Measurements from ENCODE around the gene TACC3. TPM values are rescaled to one million over a fixed set of nuclear protein-coding genes. Genes with fewer than 3 reads are reported as not detected.

The TACC3 gene
- polyA plus RNA-seq, 1 of the 3 experiments (the other 2 are of a cell fraction) = 49.5 TPM

GRCh38 chr4:1764670-1765069 lies 43.3 kb downstream of the TACC3 start:
- peaks cover 0 to 12% of the 10 kb centered on the region in 2 experiments; a peak in 1 of 4 replicates for H3K4me1 ChIP-seq (ENCODE audit: control insufficient read depth in 1 of 2, insufficient read depth in 2 of 2, low read depth in 1 of 2, low read length in 1 of 2)
- H3K27me3 ChIP-seq (ENCODE audit: insufficient read depth) = no peaks in the 10 kb centered on the region
- H3K4me3 ChIP-seq (ENCODE audit: low read depth in 2 of 2, low read length in 1 of 2) = no peak overlapping the region
- CTCF ChIA-PET = interaction anchor here (0.7 to 4.1 kb wide), 5 partner anchors 9 to 20 kb away, joined by 3 to 19 read pairs (median 5); no protein-coding TSS in a partner anchor
- no peak overlapping the region for H3K27ac ChIP-seq (ENCODE audit: low read depth in 2 of 2, low read length in 1 of 2)
- no peak overlapping the region for H3K4me2 ChIP-seq
- 84% methylated on average over 5 of the region's 9 CpGs for WGBS (ENCODE audit: low lambda C conversion rate)
- no peak for TF ChIP-seq MXI1 (IDR thresholded peaks at IDR 0.05; ENCODE audit: low read depth, low read length)
- no peak for TF ChIP-seq ELF1 (IDR thresholded peaks at IDR 0.05)
- TF ChIP-seq SIN3A (IDR thresholded peaks at IDR 0.05; ENCODE audit: borderline replicate concordance, low read depth, low read length) = no peak
- DNase-seq = peak; percentile 39
- H3K9ac ChIP-seq = no peak overlapping the region
- H3F3A ChIP-seq (replicated peaks; ENCODE audit: insufficient read depth) = no peaks in the 10 kb centered on the region
- POLR2A ChIA-PET = no interaction called here
- H2AFZ ChIP-seq (ENCODE audit: low read depth) = no peak overlapping the region
- no peaks in the 10 kb centered on the region for H4K20me1 ChIP-seq (ENCODE audit: insufficient read depth)
- H3K79me2 ChIP-seq (ENCODE audit: insufficient read depth) = no peaks in the 10 kb centered on the region
- H3K36me3 ChIP-seq (replicated peaks in 1 of 2; ENCODE audit: control insufficient read depth in 1 of 2, insufficient read depth in 2 of 2, low read length in 1 of 2) = no peaks in the 10 kb centered on the region
- H3K9me2 ChIP-seq = no peaks in the 10 kb centered on the region
- H3K9me3 ChIP-seq = no peaks in the 10 kb centered on the region

DNA sequence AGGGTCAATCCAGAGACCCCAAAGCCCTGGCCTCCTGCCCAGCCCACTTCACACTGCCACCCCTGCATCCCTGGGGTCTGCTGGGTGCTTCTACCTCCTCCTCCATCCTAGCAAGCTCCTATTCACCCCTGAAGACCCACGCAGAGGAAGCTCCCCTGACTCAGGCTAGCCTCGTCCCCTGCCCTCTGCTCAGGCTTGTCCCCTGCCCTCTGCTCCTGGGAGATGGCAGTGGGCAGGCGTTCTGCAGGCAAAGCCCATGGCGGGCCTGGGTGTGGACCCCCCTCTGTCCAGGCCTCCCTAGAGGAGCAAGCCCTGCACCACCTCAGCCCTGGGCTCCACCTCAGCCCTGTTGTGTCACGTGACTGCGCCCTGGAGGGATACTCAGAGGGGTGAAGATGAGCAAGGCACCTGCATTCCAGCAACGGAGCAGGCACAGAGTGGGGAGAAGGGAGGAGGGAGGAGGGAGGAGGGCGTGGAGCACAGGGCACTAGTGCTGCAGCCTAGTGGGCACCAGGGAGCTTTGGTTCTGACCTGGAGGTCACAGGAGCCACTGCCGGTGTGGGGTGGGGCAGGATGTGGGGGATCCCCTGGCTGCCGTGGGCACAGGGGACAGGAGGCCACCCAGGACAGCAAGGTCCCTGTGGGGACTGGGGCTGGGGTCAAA lies 44.2 kb downstream of the TACC3 start:
- ChIA-PET POLR2A (no interaction called here), CTCF (interaction anchor here (1.2 to 4.1 kb wide), 6 partner anchors 10 to 44 kb away, joined by 4 to 21 read pairs (median 6); no protein-coding TSS in a partner anchor)
- no peaks in the 10 kb centered on the region for H4K20me1 ChIP-seq (ENCODE audit: insufficient read depth)
- TF ChIP-seq USF2 (IDR thresholded peaks at IDR 0.05; ENCODE audit: borderline replicate concordance, low read depth, low read length) (no peak), TCF12 (IDR thresholded peaks at IDR 0.05) (no peak), EZH2phosphoT487 (IDR thresholded peaks at IDR 0.05; ENCODE audit: borderline replicate concordance, low read depth) (no peak), EP300 (IDR thresholded peaks at IDR 0.05; ENCODE audit: borderline replicate concordance in 1 of 2, low read depth in 1 of 2, low read length in 1 of 2) (no peak), FOSL2 (IDR thresholded peaks at IDR 0.05; ENCODE audit: borderline replicate concordance, low read depth) (no peak), YY1 (IDR thresholded peaks at IDR 0.05; ENCODE audit: low read depth) (no peak)
- TF ChIP-seq, protein P1, sequence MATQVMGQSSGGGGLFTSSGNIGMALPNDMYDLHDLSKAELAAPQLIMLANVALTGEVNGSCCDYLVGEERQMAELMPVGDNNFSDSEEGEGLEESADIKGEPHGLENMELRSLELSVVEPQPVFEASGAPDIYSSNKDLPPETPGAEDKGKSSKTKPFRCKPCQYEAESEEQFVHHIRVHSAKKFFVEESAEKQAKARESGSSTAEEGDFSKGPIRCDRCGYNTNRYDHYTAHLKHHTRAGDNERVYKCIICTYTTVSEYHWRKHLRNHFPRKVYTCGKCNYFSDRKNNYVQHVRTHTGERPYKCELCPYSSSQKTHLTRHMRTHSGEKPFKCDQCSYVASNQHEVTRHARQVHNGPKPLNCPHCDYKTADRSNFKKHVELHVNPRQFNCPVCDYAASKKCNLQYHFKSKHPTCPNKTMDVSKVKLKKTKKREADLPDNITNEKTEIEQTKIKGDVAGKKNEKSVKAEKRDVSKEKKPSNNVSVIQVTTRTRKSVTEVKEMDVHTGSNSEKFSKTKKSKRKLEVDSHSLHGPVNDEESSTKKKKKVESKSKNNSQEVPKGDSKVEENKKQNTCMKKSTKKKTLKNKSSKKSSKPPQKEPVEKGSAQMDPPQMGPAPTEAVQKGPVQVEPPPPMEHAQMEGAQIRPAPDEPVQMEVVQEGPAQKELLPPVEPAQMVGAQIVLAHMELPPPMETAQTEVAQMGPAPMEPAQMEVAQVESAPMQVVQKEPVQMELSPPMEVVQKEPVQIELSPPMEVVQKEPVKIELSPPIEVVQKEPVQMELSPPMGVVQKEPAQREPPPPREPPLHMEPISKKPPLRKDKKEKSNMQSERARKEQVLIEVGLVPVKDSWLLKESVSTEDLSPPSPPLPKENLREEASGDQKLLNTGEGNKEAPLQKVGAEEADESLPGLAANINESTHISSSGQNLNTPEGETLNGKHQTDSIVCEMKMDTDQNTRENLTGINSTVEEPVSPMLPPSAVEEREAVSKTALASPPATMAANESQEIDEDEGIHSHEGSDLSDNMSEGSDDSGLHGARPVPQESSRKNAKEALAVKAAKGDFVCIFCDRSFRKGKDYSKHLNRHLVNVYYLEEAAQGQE (IDR thresholded peaks at IDR 0.05; ENCODE audit: low read depth, low read length) = no peak
- H3K9ac ChIP-seq = no peak overlapping the region
- peaks cover 0 to 12% of the 10 kb centered on the region in 2 experiments; a peak in 1 of 4 replicates for H3K4me1 ChIP-seq (ENCODE audit: control insufficient read depth in 1 of 2, insufficient read depth in 2 of 2, low read depth in 1 of 2, low read length in 1 of 2)
- peak; percentile 39 for DNase-seq
- H2AFZ ChIP-seq (ENCODE audit: low read depth) = no peak overlapping the region
- H3K9me2 ChIP-seq = no peaks in the 10 kb centered on the region
- no peaks in the 10 kb centered on the region for H3K27me3 ChIP-seq (ENCODE audit: insufficient read depth)
- no peaks in the 10 kb centered on the region for H3K79me2 ChIP-seq (ENCODE audit: insufficient read depth)
- no peak overlapping the region for H3K4me2 ChIP-seq
- H3K27ac ChIP-seq (ENCODE audit: low read depth in 2 of 2, low read length in 1 of 2) = no peak overlapping the region
- WGBS (ENCODE audit: low lambda C conversion rate) = 76% methylated on average over 4 of the region's 10 CpGs
- H3K4me3 ChIP-seq (ENCODE audit: low read depth in 2 of 2, low read length in 1 of 2) = no peak overlapping the region
- H3K36me3 ChIP-seq (replicated peaks in 1 of 2; ENCODE audit: control insufficient read depth in 1 of 2, insufficient read depth in 2 of 2, low read length in 1 of 2) = no peaks in the 10 kb centered on the region
- H3F3A ChIP-seq (replicated peaks; ENCODE audit: insufficient read depth) = no peaks in the 10 kb centered on the region
- H3K9me3 ChIP-seq = no peaks in the 10 kb centered on the region

Measured in SK-N-SH (cell line).